ENCODE data around the gene GRID2IP. TPM values are rescaled to one million over a fixed set of nuclear protein-coding genes. Genes with fewer than 3 reads are reported as not detected.

GRID2IP gene
- total and polyA plus RNA-seq, 2 of the 13 experiments (the other 11 are each of a cell fraction or from before 2014, with no cell fraction given): 0.03 TPM; not detected in 1

DNA sequence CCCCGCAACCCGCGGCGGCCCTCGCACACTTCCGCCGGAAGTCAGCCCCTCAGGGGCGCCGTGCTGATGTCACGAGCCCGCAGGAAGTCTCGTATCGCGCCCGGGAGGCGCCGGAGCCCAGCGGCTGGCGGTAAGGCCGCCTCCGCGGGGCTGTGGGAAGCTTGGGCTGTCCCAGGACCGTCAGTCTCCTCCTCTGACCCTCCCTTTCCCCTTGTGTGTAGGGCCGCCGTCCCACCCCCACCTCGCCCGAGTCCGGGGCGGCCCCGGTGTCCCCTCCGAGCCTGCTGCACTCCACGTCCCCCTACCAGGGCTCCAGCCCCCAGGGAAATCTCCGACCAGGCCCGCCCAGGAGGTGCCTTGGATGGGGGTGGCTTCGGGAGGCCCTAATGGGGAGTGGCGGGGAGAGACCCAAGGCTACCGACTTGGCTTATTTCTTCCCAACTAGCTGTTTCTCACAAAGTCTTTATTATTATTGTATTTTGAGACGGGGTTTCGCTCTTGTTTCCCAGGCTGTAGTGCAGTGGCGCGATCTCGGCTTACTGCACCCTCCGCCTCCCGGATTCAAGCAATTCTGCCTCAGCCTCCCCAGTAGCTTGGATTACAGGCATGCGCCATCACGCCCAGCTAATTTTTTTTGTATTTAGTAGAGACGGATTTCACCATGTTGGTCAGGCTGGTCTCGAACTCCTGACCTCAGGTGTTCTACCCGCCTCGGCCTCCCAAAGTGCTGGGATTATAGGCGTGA is 26.3 kb upstream of the GRID2IP start, which contains the start of gene ZDHHC4 (continued):
- TF ChIP-seq, protein P1, sequence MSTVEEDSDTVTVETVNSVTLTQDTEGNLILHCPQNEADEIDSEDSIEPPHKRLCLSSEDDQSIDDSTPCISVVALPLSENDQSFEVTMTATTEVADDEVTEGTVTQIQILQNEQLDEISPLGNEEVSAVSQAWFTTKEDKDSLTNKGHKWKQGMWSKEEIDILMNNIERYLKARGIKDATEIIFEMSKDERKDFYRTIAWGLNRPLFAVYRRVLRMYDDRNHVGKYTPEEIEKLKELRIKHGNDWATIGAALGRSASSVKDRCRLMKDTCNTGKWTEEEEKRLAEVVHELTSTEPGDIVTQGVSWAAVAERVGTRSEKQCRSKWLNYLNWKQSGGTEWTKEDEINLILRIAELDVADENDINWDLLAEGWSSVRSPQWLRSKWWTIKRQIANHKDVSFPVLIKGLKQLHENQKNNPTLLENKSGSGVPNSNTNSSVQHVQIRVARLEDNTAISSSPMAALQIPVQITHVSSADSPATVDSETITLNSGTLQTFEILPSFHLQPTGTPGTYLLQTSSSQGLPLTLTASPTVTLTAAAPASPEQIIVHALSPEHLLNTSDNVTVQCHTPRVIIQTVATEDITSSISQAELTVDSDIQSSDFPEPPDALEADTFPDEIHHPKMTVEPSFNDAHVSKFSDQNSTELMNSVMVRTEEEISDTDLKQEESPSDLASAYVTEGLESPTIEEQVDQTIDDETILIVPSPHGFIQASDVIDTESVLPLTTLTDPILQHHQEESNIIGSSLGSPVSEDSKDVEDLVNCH (CRISPR knock-in tag; IDR thresholded peaks at IDR 0.05): no peak
- TF ChIP-seq ZFP37 (CRISPR knock-in tag; IDR thresholded peaks at IDR 0.05; ENCODE audit: borderline replicate concordance): 0 out of 2 replicates have a peak, but pooled peaks have one; percentile 62
- TF ChIP-seq POLR2AphosphoS5 (IDR thresholded peaks at IDR 0.05; ENCODE audit: low read depth, low read length): peak; percentile 86
- no peak for TF ChIP-seq NRL (CRISPR knock-in tag; IDR thresholded peaks at IDR 0.05; ENCODE audit: borderline replicate concordance)
- TF ChIP-seq KMT2B (CRISPR knock-in tag; IDR thresholded peaks at IDR 0.05): peak; percentile 76
- TF ChIP-seq, protein P2, sequence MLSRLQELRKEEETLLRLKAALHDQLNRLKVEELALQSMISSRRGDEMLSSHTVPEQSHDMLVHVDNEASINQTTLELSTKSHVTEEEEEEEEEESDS (CRISPR knock-in tag; IDR thresholded peaks at IDR 0.05; ENCODE audit: borderline replicate concordance): no peak
- no peak for TF ChIP-seq NR2F1 (CRISPR knock-in tag; IDR thresholded peaks at IDR 0.05)
- no peak for TF ChIP-seq ZNF782 (CRISPR knock-in tag; IDR thresholded peaks at IDR 0.05; ENCODE audit: borderline replicate concordance)
- TF ChIP-seq KMT2A (CRISPR knock-in tag; IDR thresholded peaks at IDR 0.05): peak; percentile 84
- TF ChIP-seq SYNCRIP (IDR thresholded peaks at IDR 0.05; ENCODE audit: insufficient read depth, low read depth, low read length): no peak
- TF ChIP-seq, protein P3, sequence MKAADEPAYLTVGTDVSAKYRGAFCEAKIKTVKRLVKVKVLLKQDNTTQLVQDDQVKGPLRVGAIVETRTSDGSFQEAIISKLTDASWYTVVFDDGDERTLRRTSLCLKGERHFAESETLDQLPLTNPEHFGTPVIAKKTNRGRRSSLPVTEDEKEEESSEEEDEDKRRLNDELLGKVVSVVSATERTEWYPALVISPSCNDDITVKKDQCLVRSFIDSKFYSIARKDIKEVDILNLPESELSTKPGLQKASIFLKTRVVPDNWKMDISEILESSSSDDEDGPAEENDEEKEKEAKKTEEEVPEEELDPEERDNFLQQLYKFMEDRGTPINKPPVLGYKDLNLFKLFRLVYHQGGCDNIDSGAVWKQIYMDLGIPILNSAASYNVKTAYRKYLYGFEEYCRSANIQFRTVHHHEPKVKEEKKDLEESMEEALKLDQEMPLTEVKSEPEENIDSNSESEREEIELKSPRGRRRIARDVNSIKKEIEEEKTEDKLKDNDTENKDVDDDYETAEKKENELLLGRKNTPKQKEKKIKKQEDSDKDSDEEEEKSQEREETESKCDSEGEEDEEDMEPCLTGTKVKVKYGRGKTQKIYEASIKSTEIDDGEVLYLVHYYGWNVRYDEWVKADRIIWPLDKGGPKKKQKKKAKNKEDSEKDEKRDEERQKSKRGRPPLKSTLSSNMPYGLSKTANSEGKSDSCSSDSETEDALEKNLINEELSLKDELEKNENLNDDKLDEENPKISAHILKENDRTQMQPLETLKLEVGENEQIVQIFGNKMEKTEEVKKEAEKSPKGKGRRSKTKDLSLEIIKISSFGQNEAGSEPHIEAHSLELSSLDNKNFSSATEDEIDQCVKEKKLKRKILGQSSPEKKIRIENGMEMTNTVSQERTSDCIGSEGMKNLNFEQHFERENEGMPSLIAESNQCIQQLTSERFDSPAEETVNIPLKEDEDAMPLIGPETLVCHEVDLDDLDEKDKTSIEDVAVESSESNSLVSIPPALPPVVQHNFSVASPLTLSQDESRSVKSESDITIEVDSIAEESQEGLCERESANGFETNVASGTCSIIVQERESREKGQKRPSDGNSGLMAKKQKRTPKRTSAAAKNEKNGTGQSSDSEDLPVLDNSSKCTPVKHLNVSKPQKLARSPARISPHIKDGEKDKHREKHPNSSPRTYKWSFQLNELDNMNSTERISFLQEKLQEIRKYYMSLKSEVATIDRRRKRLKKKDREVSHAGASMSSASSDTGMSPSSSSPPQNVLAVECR (CRISPR knock-in tag; IDR thresholded peaks at IDR 0.05; ENCODE audit: borderline replicate concordance): peak; percentile 79
- no peak for TF ChIP-seq REPIN1 (CRISPR knock-in tag; IDR thresholded peaks at IDR 0.05; ENCODE audit: borderline replicate concordance, low read depth)
- no peak for TF ChIP-seq ZNF510 (CRISPR knock-in tag; IDR thresholded peaks at IDR 0.05; ENCODE audit: low read depth)
- no peak for TF ChIP-seq ZFP36 (IDR thresholded peaks at IDR 0.05; ENCODE audit: borderline replicate concordance, low read depth, low read length, partially characterized antibody)
- TF ChIP-seq ATF7-NPFF (CRISPR knock-in tag; IDR thresholded peaks at IDR 0.05; ENCODE audit: low read depth): peak; percentile 46; the same call in 1 of the 2 replicates
- no peak for TF ChIP-seq SMYD3 (CRISPR knock-in tag; IDR thresholded peaks at IDR 0.05)
- TF ChIP-seq SOX5 (CRISPR knock-in tag; IDR thresholded peaks at IDR 0.05; ENCODE audit: borderline replicate concordance): peak; percentile 52; the same call in 1 of the 2 replicates
- no peak for TF ChIP-seq ZNF496 (CRISPR knock-in tag; IDR thresholded peaks at IDR 0.05; ENCODE audit: insufficient replicate concordance)
- peak; percentile 57; the same call in 1 of the 2 replicates for TF ChIP-seq NCOA2 (CRISPR knock-in tag; IDR thresholded peaks at IDR 0.05)
- TF ChIP-seq, protein P4, sequence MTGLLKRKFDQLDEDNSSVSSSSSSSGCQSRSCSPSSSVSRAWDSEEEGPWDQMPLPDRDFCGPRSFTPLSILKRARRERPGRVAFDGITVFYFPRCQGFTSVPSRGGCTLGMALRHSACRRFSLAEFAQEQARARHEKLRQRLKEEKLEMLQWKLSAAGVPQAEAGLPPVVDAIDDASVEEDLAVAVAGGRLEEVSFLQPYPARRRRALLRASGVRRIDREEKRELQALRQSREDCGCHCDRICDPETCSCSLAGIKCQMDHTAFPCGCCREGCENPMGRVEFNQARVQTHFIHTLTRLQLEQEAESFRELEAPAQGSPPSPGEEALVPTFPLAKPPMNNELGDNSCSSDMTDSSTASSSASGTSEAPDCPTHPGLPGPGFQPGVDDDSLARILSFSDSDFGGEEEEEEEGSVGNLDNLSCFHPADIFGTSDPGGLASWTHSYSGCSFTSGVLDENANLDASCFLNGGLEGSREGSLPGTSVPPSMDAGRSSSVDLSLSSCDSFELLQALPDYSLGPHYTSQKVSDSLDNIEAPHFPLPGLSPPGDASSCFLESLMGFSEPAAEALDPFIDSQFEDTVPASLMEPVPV (CRISPR knock-in tag; IDR thresholded peaks at IDR 0.05): no peak; the same call in 1 of the 2 replicates
